ENCODE results near the gene SFPQ.

DNA sequence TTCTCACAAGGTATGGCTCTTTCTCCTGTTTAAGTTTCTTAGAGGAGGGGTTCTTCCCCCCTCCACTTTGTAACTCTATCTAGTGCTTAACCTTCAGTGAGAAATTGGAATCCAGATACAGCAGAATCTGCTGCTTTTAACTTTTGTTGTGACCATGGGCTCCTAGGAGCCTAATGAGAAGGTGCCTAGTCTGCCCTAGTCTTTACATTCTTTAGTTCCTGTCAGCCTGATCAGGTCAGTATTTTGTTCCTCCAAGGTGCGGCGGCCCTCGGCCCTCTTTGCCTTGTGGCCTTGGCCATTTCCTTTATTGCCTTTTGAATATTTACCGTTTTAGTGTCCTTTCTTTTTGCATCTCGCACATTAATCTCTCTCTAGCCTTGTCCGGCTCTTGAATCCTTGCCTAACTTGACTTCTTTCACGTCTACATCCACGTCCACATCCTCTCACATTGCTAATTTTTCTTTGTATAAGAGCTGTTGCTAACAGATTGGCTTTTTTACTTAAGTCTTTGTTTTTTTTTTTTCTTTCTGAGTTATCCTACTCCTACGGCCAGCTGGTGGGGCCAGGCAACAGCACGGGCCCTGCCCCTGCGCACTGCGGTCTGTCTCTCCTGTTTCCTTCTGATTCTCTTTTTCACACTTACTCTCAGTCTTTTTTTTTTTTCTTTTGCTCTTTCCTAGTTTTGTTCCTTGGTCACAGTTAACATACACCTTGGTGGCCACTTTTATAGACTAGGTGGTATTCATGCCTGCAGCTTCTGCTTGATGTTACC lies 49.0 kb downstream of the SFPQ start:
- no peak for TF ChIP-seq POLR2A (IDR thresholded peaks at IDR 0.05)
- TF ChIP-seq, protein P1, sequence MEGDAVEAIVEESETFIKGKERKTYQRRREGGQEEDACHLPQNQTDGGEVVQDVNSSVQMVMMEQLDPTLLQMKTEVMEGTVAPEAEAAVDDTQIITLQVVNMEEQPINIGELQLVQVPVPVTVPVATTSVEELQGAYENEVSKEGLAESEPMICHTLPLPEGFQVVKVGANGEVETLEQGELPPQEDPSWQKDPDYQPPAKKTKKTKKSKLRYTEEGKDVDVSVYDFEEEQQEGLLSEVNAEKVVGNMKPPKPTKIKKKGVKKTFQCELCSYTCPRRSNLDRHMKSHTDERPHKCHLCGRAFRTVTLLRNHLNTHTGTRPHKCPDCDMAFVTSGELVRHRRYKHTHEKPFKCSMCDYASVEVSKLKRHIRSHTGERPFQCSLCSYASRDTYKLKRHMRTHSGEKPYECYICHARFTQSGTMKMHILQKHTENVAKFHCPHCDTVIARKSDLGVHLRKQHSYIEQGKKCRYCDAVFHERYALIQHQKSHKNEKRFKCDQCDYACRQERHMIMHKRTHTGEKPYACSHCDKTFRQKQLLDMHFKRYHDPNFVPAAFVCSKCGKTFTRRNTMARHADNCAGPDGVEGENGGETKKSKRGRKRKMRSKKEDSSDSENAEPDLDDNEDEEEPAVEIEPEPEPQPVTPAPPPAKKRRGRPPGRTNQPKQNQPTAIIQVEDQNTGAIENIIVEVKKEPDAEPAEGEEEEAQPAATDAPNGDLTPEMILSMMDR (IDR thresholded peaks at IDR 0.05) = no peak
